Fibroblast of lung (primary cell): ENCODE data around the gene SLC35G2.

Source experiments
- EZH2 ChIP-seq: IDR thresholded peaks from 2 replicates; pipeline ENCODE4 v1.5.1; 2012; ENCODE audit warnings: low read length, control low read depth, mild to moderate bottlenecking; ENCODE audit errors: missing control alignments
- TF ChIP-seq, protein P1 (sequence below), 2 donors: IDR thresholded peaks in 1 of 2; conservative IDR thresholded peaks in 1 of 2; 1 replicate in 1 of 2; 2 replicates in 1 of 2; pipeline ENCODE4 v1.5.1; 2011 to 2012; ENCODE audit warnings: low read length in 2 of 2, control low read depth in 1 of 2, inconsistent platforms in 1 of 2, low read depth in 1 of 2, mild to moderate bottlenecking in 1 of 2

DNA sequence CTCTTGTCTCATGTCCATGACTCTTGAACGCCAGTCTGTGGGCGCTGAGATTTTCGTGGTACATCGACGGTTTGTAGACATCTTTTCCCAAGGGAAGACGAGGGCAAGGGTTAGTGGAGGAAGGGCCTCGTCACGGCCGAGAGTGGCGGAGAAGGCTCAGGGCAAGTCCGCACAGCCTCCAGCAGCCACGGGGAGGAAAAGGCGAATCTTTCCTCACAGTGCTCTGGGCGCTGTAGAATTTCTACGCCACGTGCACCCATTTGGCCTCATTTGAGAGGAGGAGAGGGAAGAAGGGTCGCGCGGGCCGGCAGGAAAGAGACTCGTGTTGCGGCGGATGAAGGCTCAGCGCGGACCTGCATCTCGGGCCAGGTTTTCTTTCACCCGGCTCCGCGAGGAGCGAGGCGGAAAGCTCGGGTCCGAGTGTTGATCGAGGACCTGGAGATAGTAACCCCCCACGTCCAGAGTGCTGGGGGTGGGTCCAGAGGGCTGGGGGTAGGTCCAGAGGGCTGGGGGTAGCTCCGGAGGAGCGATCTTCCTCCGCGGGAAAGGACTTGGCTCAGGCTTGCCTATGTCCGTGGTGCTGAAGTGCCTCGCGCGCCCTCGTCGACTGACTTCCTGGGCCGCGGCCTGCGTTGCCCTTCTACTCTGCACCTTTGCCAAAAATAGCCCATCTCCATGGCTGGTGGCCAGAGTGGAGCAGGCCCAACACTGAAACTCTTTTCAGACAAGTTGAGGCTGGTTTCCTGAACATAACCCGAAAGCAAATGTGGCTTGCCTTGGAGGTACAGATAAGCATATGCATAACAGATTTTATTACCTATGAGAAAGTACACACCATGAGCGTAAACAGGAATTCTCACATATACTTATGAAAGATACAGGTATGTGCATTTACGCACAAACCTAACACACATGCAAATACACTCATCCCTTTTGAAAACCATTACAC is 1.1 kb downstream of the SLC35G2 start:
- TF ChIP-seq, protein P1, sequence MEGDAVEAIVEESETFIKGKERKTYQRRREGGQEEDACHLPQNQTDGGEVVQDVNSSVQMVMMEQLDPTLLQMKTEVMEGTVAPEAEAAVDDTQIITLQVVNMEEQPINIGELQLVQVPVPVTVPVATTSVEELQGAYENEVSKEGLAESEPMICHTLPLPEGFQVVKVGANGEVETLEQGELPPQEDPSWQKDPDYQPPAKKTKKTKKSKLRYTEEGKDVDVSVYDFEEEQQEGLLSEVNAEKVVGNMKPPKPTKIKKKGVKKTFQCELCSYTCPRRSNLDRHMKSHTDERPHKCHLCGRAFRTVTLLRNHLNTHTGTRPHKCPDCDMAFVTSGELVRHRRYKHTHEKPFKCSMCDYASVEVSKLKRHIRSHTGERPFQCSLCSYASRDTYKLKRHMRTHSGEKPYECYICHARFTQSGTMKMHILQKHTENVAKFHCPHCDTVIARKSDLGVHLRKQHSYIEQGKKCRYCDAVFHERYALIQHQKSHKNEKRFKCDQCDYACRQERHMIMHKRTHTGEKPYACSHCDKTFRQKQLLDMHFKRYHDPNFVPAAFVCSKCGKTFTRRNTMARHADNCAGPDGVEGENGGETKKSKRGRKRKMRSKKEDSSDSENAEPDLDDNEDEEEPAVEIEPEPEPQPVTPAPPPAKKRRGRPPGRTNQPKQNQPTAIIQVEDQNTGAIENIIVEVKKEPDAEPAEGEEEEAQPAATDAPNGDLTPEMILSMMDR (conservative IDR thresholded peaks at IDR 0.05 in 1 of 2, IDR thresholded peaks at IDR 0.05 in 1 of 2; ENCODE audit: low read depth in 1 of 2, low read length in 2 of 2): no peak
- TF ChIP-seq EZH2: no peak
